Measurements from ENCODE around the gene NELFB. TPM values are rescaled to one million over a fixed set of nuclear protein-coding genes. Genes with fewer than 3 reads are reported as not detected.

The NELFB gene
- total RNA-seq, 2 donors from 2014 or later = 37.2 to 40.6 TPM

DNA sequence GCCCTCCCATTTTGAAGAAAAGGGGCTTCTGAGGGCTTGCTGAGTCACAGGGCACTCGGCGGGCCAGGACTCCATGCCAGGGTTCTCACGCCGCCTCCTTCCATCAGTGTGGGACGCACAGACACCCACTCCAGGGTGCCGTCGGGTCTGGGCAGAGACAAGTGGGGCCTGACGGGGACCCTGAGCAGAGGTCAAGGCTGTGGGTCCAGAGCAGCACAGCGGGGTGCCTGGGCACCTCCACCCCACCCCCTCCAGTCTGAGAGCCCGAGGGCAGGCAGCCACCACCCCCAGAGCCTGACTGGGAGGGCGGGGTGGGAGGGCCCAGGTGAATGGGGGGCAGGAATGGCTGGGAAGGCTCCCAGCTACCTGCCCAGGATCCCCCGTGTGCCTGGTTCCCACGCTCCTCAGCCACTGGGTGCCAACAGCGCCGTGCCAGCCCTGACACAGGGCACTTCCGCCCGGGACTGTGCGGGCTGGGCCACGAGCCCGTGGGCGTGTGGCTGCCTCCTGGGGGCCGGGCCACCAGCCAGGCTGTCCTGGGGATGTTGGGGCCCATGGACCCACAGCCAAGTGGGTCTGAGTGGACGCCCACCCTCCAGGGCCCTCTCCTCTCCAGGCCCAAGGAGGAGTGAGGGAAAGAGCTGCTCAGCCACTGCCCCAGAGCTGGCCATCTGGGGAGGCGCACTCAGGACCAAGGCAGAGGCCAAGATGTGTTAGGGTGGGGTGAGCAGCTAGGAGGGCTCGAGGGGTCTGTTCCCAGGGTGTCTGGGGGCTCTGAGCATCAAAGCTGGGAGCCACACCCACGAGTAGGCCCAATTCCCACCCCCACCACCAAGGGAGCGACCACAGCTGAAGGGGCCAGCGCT is 57.1 kb downstream of the NELFB start:
- DNase-seq (ENCODE audit: low spot score) = no peak

DNA sequence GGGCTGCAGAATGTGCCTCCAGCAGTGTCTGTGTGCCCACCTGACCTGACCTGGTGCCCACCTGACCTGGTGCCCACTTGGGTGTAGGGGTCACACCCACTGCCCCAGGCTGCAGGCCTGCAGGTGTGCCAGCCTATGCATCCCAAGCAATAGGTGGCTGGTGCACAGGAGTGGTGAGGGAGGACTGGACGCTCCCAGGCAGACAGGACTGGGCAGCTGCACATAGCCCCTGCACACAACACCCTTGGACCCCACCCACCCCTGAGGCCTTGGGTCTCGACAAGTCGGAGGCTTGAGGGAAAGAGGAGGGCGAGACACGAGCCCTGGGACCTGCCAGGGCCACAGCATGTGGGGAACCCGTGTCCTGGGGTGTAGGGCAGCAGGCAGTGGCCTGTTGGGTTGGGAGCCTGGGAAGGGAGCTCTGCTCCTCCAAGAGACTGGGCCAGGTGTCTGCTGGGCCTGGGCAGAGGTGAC is 57.8 kb downstream of the NELFB start:
- TF ChIP-seq, protein P1, sequence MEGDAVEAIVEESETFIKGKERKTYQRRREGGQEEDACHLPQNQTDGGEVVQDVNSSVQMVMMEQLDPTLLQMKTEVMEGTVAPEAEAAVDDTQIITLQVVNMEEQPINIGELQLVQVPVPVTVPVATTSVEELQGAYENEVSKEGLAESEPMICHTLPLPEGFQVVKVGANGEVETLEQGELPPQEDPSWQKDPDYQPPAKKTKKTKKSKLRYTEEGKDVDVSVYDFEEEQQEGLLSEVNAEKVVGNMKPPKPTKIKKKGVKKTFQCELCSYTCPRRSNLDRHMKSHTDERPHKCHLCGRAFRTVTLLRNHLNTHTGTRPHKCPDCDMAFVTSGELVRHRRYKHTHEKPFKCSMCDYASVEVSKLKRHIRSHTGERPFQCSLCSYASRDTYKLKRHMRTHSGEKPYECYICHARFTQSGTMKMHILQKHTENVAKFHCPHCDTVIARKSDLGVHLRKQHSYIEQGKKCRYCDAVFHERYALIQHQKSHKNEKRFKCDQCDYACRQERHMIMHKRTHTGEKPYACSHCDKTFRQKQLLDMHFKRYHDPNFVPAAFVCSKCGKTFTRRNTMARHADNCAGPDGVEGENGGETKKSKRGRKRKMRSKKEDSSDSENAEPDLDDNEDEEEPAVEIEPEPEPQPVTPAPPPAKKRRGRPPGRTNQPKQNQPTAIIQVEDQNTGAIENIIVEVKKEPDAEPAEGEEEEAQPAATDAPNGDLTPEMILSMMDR (IDR thresholded peaks at IDR 0.05) = no peak
- ATAC-seq (ENCODE audit: insufficient number of reproducible peaks, low FRiP score, low read depth) = no peak
- no peaks in the 10 kb centered on the region for H3K27me3 ChIP-seq (replicated peaks; ENCODE audit: insufficient read depth)

More for the DNA sequence above, 57.1 kb downstream of the NELFB start:
- Histone ChIP-seq H3K4me1 (ENCODE audit: control insufficient read depth in 1 of 2, low read depth in 2 of 2) (peaks cover 0 to 10% of the 10 kb centered on the region in 2 donors), H3K27me3 (replicated peaks; ENCODE audit: insufficient read depth) (no peaks in the 10 kb centered on the region), H3K27ac (peak overlapping the region in 1 of 2 donors; percentile 12), H3K4me3 (no peak overlapping the region), H3K9me3 (no peaks in the 10 kb centered on the region), H3K36me3 (no peaks in the 10 kb centered on the region)
- TF ChIP-seq, protein P1 (IDR thresholded peaks at IDR 0.05) = no peak
- ATAC-seq (ENCODE audit: insufficient number of reproducible peaks, low FRiP score, low read depth) = no peak

GRCh38 chr9:137313326-137313936 is 58.3 kb downstream of the NELFB start:
- Histone ChIP-seq H3K27ac (no peak overlapping the region), H3K9me3 (no peaks in the 10 kb centered on the region), H3K27me3 (replicated peaks; ENCODE audit: insufficient read depth) (no peaks in the 10 kb centered on the region), H3K36me3 (no peaks in the 10 kb centered on the region), H3K4me1 (ENCODE audit: control insufficient read depth in 1 of 2, low read depth in 2 of 2) (peaks cover 0 to 10% of the 10 kb centered on the region in 2 donors), H3K4me3 (no peak overlapping the region)
- DNase-seq (ENCODE audit: low spot score) (no peak), ATAC-seq (ENCODE audit: insufficient number of reproducible peaks, low FRiP score, low read depth) (no peak)
- TF ChIP-seq, protein P1 (IDR thresholded peaks at IDR 0.05) = no peak

More for the DNA sequence above, 57.8 kb downstream of the NELFB start:
- Histone ChIP-seq H3K4me1 (ENCODE audit: control insufficient read depth in 1 of 2, low read depth in 2 of 2) (peaks cover 0 to 10% of the 10 kb centered on the region in 2 donors), H3K27ac (no peak overlapping the region), H3K36me3 (no peaks in the 10 kb centered on the region), H3K4me3 (no peak overlapping the region), H3K9me3 (no peaks in the 10 kb centered on the region)
- no peak for DNase-seq (ENCODE audit: low spot score)

DNA sequence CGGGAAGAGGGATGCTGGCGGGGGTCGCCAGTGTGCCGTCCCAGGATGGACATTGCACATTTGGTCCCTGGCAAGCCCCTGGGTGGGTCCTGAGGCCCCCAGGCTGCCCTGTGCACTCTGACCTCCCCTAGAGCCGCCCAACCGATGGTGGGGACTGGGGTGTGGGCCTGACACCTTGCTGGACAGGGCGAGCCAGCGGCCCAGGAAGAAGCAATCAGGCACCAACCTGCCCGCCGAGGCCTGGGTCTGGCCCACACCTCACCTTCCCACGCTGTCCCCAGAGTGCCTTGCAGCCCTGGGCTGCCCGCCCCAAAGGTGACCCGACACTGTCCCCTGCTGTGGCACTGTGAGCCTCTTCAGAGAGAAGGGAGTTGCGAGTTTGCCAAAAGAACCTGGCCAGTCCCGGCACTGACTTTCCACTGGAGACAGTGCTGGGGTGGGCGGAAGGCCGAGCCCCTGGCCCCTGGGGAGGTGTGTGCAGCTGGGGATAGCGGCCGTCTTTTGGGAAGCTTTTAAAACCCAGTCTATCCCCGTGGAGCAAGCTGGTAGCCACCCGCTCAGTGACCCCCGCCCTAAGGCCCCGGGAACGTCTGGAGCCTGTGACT is 58.9 kb downstream of the NELFB start:
- no peak for DNase-seq (ENCODE audit: low spot score)
- TF ChIP-seq, protein P1 (IDR thresholded peaks at IDR 0.05) = no peak

More for the DNA sequence above, 58.9 kb downstream of the NELFB start:
- peaks cover 4 to 13% of the 10 kb centered on the region in 2 donors for H3K4me1 ChIP-seq (ENCODE audit: control insufficient read depth in 1 of 2, low read depth in 2 of 2)
- H3K27me3 ChIP-seq (replicated peaks; ENCODE audit: insufficient read depth) = no peaks in the 10 kb centered on the region
- H3K27ac ChIP-seq = no peak overlapping the region
- no peaks in the 10 kb centered on the region for H3K36me3 ChIP-seq
- no peak overlapping the region for H3K4me3 ChIP-seq
- no peaks in the 10 kb centered on the region for H3K9me3 ChIP-seq
- no peak for ATAC-seq (ENCODE audit: insufficient number of reproducible peaks, low FRiP score, low read depth)
